CD4-positive, alpha-beta T cell (primary cell): Measurements from ENCODE around the gene KLC4. TPM values are rescaled to one million over a fixed set of nuclear protein-coding genes. Genes with fewer than 3 reads are reported as not detected.
"Not testable (repeated sequence)": the region's sequence is repeated elsewhere in the genome, so short reads cannot be mapped to it uniquely, and the experiment has no call there.

Experiments
- ATAC-seq: fragments of 200-7000 bp; cut with Tn5 transposase; one replicate; pipeline ENCODE4 v1.10.0; 2022; ENCODE audit warnings: mild to moderate bottlenecking; ENCODE audit not compliant: poor library complexity
- CTCF ChIA-PET: fragments of 350-600 bp; sonication (Branson Sonifier 250); formaldehyde crosslinking; loops from one replicate; lab custom pipeline; 2021; ENCODE audit warnings: antibody characterized with exemption, inconsistent platforms; lab: Charles Lee
- POLR2A ChIA-PET: fragments of 350-600 bp; sonication (Branson Sonifier 250); formaldehyde crosslinking; loops from one replicate; lab custom pipeline; 2021; ENCODE audit warnings: antibody characterized with exemption, inconsistent platforms; lab: Charles Lee
- DNase-seq, 14 experiments: peaks; one replicate each; pipeline ENCODE4 v3.0.0-alpha.2; 2013 to 2020; ENCODE audit warnings: mixed read lengths in 2 of 14
- H3K27ac ChIP-seq, 2 donors: one replicate each; pipeline versions ENCODE4 v1.5.1 to v1.7.0; 2013; ENCODE audit warnings: low read length in 2 of 2, low read depth in 1 of 2, mild to moderate bottlenecking in 1 of 2
- H3K27me3 ChIP-seq, 2 experiments: 1 replicate in 1 of 2; 2 replicates in 1 of 2; pipeline versions ENCODE4 v1.6.1 to v1.7.0; 2013; ENCODE audit warnings: low read length in 2 of 2, control low read depth in 1 of 2, mild to moderate bottlenecking in 1 of 2, moderate library complexity in 1 of 2; ENCODE audit not compliant: insufficient read depth in 2 of 2, control insufficient read depth in 1 of 2
- H3K36me3 ChIP-seq: one replicate; pipeline ENCODE4 v1.6.1; 2013; ENCODE audit warnings: low read length, control low read depth; ENCODE audit not compliant: insufficient read depth
- H3K4me1 ChIP-seq: one replicate; pipeline ENCODE4 v1.6.1; 2013; ENCODE audit warnings: low read length, control low read depth; ENCODE audit not compliant: insufficient read depth
- H3K4me3 ChIP-seq: one replicate; pipeline ENCODE4 v1.5.1; 2013; ENCODE audit warnings: mild to moderate bottlenecking, low read length, moderate library complexity
- H3K9me3 ChIP-seq, 2 experiments: 1 replicate in 1 of 2; 2 replicates in 1 of 2; pipeline versions ENCODE4 v1.6.1 to v1.7.0; 2013; ENCODE audit warnings: low read length in 2 of 2, mild to moderate bottlenecking in 2 of 2, control low read depth in 1 of 2, moderate library complexity in 1 of 2; ENCODE audit not compliant: control insufficient read depth in 1 of 2, insufficient read depth in 1 of 2
- H3K27ac Mint-ChIP-seq: one replicate; pipeline ENCODE4 v1.8.0; 2020; ENCODE audit warnings: mixed read lengths
- H3K27me3 Mint-ChIP-seq: one replicate; pipeline ENCODE4 v1.8.0; 2021; ENCODE audit warnings: mixed read lengths
- H3K36me3 Mint-ChIP-seq: one replicate; pipeline ENCODE4 v1.8.0; 2021; ENCODE audit warnings: low read depth, mixed read lengths
- H3K4me1 Mint-ChIP-seq: one replicate; pipeline ENCODE4 v1.8.0; 2021; ENCODE audit warnings: low read depth, mixed read lengths
- H3K4me3 Mint-ChIP-seq: one replicate; pipeline ENCODE4 v1.8.0; 2020; ENCODE audit warnings: mild to moderate bottlenecking, mixed read lengths
- H3K9me3 Mint-ChIP-seq: one replicate; pipeline ENCODE4 v1.8.0; 2020; ENCODE audit warnings: mixed read lengths
- CTCF ChIP-seq: fragments of 200-600 bp; IDR thresholded peaks from one replicate; pipeline ENCODE4 v1.8.0; 2022; ENCODE audit warnings: antibody characterized with exemption, mild to moderate bottlenecking
- intact Hi-C, 2 experiments: fragments of 100-400 bp; cut with DNase I in 1 of 2; cut with micrococcal nuclease in 1 of 2; formaldehyde crosslinking; loops; one replicate each; pipeline versions ENCODE4 v1.15.1 to v1.9.0; 2023 to 2025; cut with DNase I, micrococcal nuclease
- total RNA-seq, 174 experiments: library from RNA in 2 of 174; stranded (reverse) in 2 of 174; gene quantifications; one replicate each; pipeline ENCODE4 v1.2.3 and lab custom pipeline; 2021 to 2026

Gene KLC4
- total RNA-seq, 2 experiments from 2014 or later = 39.6 to 40.8 TPM

GRCh38 chr6:43078691-43079090 is 19.3 kb downstream of the KLC4 start:
- intact Hi-C loops = no loop called here
- TF ChIP-seq CTCF = no peak
- Mint-ChIP-seq H3K36me3 (peaks cover 9% of the 10 kb centered on the region), H3K9me3 (no peaks in the 10 kb centered on the region), H3K4me1 (peaks cover 8% of the 10 kb centered on the region), H3K27me3 (peaks cover 13% of the 10 kb centered on the region), H3K4me3 (no peak overlapping the region), H3K27ac (no peak overlapping the region)
- no peak overlapping the region for H3K27ac ChIP-seq
- ChIA-PET CTCF (no interaction called here), POLR2A (no interaction called here)
- no peaks in the 10 kb centered on the region for H3K9me3 ChIP-seq
- DNase-seq (no peak), ATAC-seq (no peak)
- peaks cover 23 to 24% of the 10 kb centered on the region in 2 experiments for H3K27me3 ChIP-seq
- H3K36me3 ChIP-seq = no peaks in the 10 kb centered on the region
- peaks cover 18% of the 10 kb centered on the region for H3K4me1 ChIP-seq
- H3K4me3 ChIP-seq = no peak overlapping the region

GRCh38 chr6:43081043-43081442 is 21.6 kb downstream of the KLC4 start:
- Histone ChIP-seq H3K4me3 (no peak overlapping the region), H3K27ac (no peak overlapping the region), H3K9me3 (no peaks in the 10 kb centered on the region), H3K36me3 (no peaks in the 10 kb centered on the region), H3K27me3 (peaks cover 15 to 16% of the 10 kb centered on the region in 2 experiments), H3K4me1 (peaks cover 12% of the 10 kb centered on the region)
- no peak for TF ChIP-seq CTCF
- Mint-ChIP-seq H3K4me1 (peaks cover 8% of the 10 kb centered on the region), H3K27ac (no peak overlapping the region), H3K27me3 (peaks cover 13% of the 10 kb centered on the region), H3K4me3 (no peak overlapping the region), H3K9me3 (no peaks in the 10 kb centered on the region), H3K36me3 (no peaks in the 10 kb centered on the region)
- intact Hi-C loops = no loop called here
- POLR2A ChIA-PET = no interaction called here
- DNase-seq = no peak
- ATAC-seq = no peak
- CTCF ChIA-PET = no interaction called here

GRCh38 chr6:43081922-43082321 is 22.5 kb downstream of the KLC4 start:
- H3K36me3 ChIP-seq, CTCF ChIA-PET, H3K27ac Mint-ChIP-seq, H3K9me3 ChIP-seq, H3K27ac ChIP-seq, H3K4me1 ChIP-seq, intact Hi-C loops, ATAC-seq, POLR2A ChIA-PET, H3K36me3 Mint-ChIP-seq, H3K4me3 ChIP-seq, H3K4me1 Mint-ChIP-seq, DNase-seq, H3K9me3 Mint-ChIP-seq: not testable (repeated sequence)
- Mint-ChIP-seq H3K4me3 (peak overlapping the region; percentile 15), H3K27me3 (peaks cover 13% of the 10 kb centered on the region)
- peaks cover 9 to 10% of the 10 kb centered on the region in 2 experiments for H3K27me3 ChIP-seq
